ENCODE measurements around the gene IFI27L1. TPM values are rescaled to one million over a fixed set of nuclear protein-coding genes. Genes with fewer than 3 reads are reported as not detected.

IFI27L1 gene
- total and polyA plus RNA-seq, 4 donors = 14.6 to 41.5 (median 19.9) TPM

DNA sequence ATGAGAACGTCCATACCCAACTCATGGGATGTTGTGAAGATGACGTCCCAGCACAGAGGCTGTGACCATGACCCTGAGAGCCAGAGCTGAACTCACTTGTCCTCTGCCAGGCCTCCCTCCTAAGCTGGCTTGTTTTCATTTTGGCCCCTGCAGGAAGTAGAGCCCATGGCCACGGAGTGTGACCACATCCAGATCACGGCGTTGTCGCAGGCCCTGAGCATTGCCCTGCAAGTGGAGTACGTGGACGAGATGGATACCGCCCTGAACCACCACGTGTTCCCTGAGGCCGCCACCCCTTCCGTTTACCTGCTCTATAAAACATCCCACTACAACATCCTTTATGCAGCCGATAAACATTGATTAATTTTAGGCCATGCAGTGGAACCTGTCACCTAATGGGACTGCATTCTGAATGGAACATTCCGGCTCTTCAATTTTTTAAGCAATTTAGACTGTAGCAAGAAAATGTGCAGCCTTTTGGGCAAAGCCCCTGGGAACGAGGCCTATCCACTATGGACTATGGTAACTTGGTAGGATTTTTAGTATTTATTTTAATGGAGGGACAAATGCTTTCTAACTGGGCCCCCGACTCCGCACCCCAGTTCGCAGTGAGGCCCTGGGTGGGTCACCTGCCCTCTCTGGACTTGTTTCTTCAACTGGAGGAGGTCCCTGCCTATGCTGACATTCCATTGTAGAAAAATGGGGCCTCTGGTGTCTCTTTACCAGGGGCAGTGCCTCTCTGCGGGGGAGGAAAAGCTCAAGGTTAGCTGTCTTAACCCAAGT, 35.4 kb upstream of the IFI27L1 start:
- TF ChIP-seq, protein P1, sequence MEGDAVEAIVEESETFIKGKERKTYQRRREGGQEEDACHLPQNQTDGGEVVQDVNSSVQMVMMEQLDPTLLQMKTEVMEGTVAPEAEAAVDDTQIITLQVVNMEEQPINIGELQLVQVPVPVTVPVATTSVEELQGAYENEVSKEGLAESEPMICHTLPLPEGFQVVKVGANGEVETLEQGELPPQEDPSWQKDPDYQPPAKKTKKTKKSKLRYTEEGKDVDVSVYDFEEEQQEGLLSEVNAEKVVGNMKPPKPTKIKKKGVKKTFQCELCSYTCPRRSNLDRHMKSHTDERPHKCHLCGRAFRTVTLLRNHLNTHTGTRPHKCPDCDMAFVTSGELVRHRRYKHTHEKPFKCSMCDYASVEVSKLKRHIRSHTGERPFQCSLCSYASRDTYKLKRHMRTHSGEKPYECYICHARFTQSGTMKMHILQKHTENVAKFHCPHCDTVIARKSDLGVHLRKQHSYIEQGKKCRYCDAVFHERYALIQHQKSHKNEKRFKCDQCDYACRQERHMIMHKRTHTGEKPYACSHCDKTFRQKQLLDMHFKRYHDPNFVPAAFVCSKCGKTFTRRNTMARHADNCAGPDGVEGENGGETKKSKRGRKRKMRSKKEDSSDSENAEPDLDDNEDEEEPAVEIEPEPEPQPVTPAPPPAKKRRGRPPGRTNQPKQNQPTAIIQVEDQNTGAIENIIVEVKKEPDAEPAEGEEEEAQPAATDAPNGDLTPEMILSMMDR (IDR thresholded peaks at IDR 0.05; ENCODE audit: control extremely low read depth, extremely low read depth) = no peak
- no peaks in the 10 kb centered on the region for H3K27me3 ChIP-seq (ENCODE audit: control insufficient read depth in 3 of 3, insufficient read depth in 3 of 3, low read length in 2 of 3)
- no peak overlapping the region for H3K4me3 ChIP-seq
- H3K27ac ChIP-seq (ENCODE audit: low read depth in 1 of 2, low read length in 1 of 2) = no peak overlapping the region
- peaks cover 0 to 21% (median 4%) of the 10 kb centered on the region in 5 donors for H3K4me1 ChIP-seq (ENCODE audit: control insufficient read depth in 5 of 5, insufficient read depth in 5 of 5, low read length in 5 of 5)
- H3K36me3 ChIP-seq (ENCODE audit: control insufficient read depth in 4 of 4, insufficient read depth in 4 of 4, low read length in 4 of 4) = peaks cover 17 to 59% (median 37%) of the 10 kb centered on the region in 4 donors
- no peak overlapping the region for H3K9ac ChIP-seq (ENCODE audit: insufficient read depth in 1 of 2, low read length in 2 of 2)
- WGBS, 2 donors = 91 to 92% methylated on average over 19 of the region's 19 CpGs
- H3K9me3 ChIP-seq (ENCODE audit: control insufficient read depth in 4 of 4, insufficient read depth in 3 of 4, low read length in 3 of 4) = no peaks in the 10 kb centered on the region
- DNase-seq (no peak), ATAC-seq (ENCODE audit: insufficient read depth, low FRiP score) (no peak)

DNA sequence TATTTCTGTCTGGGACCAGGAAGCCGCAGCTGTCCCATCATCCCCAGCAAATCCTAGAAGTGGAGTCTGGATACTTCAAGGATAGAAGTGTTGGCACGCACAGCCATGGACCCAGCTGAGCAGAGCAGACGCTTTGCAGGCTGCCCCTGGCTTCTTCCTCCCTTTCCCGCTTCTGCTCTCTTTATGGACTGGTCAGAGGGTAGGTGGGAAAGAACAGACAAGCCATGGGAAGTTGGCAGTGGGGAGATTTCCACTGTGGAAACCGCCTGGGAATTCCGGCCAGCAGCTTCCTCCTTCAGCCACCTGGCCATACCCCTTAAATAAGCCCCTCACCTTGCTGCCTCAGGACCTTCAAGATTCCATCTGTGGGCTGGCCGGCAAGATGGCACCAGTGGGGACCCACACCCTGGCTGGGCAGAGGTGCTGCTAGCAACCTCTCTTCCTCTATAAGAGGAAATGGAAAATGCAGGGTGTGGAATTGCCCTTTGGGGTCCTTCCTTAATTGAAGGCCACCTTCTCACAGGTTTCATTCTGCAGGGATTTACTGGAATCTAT, 34.3 kb upstream of the IFI27L1 start:
- no peak overlapping the region for H3K9ac ChIP-seq (ENCODE audit: insufficient read depth in 1 of 2, low read length in 2 of 2)
- H3K4me3 ChIP-seq = no peak overlapping the region
- H3K4me1 ChIP-seq (ENCODE audit: control insufficient read depth in 5 of 5, insufficient read depth in 5 of 5, low read length in 5 of 5) = peaks cover 0 to 18% (median 4%) of the 10 kb centered on the region in 5 donors
- no peak overlapping the region for H3K27ac ChIP-seq (ENCODE audit: low read depth in 1 of 2, low read length in 1 of 2)
- ATAC-seq (ENCODE audit: insufficient read depth, low FRiP score) = no peak
- DNase-seq = no peak
- TF ChIP-seq, protein P1 (IDR thresholded peaks at IDR 0.05; ENCODE audit: control extremely low read depth, extremely low read depth) = no peak
- no peaks in the 10 kb centered on the region for H3K27me3 ChIP-seq (ENCODE audit: control insufficient read depth in 3 of 3, insufficient read depth in 3 of 3, low read length in 2 of 3)
- no peaks in the 10 kb centered on the region for H3K9me3 ChIP-seq (ENCODE audit: control insufficient read depth in 4 of 4, insufficient read depth in 3 of 4, low read length in 3 of 4)
- 78 to 85% methylated on average over 7 of the region's 7 CpGs for WGBS, 2 donors
- H3K36me3 ChIP-seq (ENCODE audit: control insufficient read depth in 4 of 4, insufficient read depth in 4 of 4, low read length in 4 of 4) = peaks cover 19 to 67% (median 42%) of the 10 kb centered on the region in 4 donors

DNA sequence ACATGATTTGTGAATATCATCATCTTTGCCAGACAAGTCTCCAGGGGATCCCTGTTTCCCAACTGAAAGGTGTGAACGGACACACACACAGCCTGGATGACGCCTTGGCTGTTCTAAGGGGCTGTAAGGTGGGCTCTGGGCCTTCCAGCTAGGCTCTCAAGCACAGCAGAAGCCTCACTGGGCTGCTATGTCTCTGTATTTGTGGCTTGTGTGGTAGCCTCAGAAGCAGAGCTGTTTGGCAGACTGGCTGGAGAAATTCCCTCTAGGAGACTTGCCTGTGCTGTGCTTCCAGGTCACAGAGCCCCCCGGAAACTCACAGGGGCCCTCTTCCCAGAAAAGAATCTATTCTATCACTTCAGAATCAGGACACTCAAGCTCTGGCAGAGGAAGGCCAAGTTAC, 33.5 kb upstream of the IFI27L1 start:
- H3K9me3 ChIP-seq (ENCODE audit: control insufficient read depth in 4 of 4, insufficient read depth in 3 of 4, low read length in 3 of 4) = no peaks in the 10 kb centered on the region
- peaks cover 21 to 75% (median 49%) of the 10 kb centered on the region in 4 donors for H3K36me3 ChIP-seq (ENCODE audit: control insufficient read depth in 4 of 4, insufficient read depth in 4 of 4, low read length in 4 of 4)
- H3K27me3 ChIP-seq (ENCODE audit: control insufficient read depth in 3 of 3, insufficient read depth in 3 of 3, low read length in 2 of 3) = no peaks in the 10 kb centered on the region
- H3K4me1 ChIP-seq (ENCODE audit: control insufficient read depth in 5 of 5, insufficient read depth in 5 of 5, low read length in 5 of 5) = peaks cover 0 to 13% (median 2%) of the 10 kb centered on the region in 5 donors
- H3K9ac ChIP-seq (ENCODE audit: insufficient read depth in 1 of 2, low read length in 2 of 2) = no peak overlapping the region
- ATAC-seq (ENCODE audit: insufficient read depth, low FRiP score) (no peak), DNase-seq (no peak)
- H3K27ac ChIP-seq (ENCODE audit: low read depth in 1 of 2, low read length in 1 of 2) = no peak overlapping the region
- H3K4me3 ChIP-seq = no peak overlapping the region
- WGBS, 2 donors = 95% methylated on average over 3 of the region's 3 CpGs
- TF ChIP-seq, protein P1 (IDR thresholded peaks at IDR 0.05; ENCODE audit: control extremely low read depth, extremely low read depth) = no peak
